T47D (cell line): ENCODE results near the gene CLCN4.

Source experiments
- DNase-seq, 2 experiments: peaks; one replicate each; pipeline versions ENCODE4 v3.0.0 to v3.0.0-alpha.2; 2011 to 2012; ENCODE audit warnings: low read depth in 1 of 2, low spot score in 1 of 2
- JUND ChIP-seq: IDR thresholded peaks from 2 replicates; pipeline ENCODE4 v1.6.1; 2012; ENCODE audit warnings: low read depth
- in situ Hi-C: cut with HindIII; loops from 2 replicates; pipeline ENCODE4 v1.10.0; 2016; ENCODE audit warnings: low sequenced_read_pairs, low pct_unique_long_range_greater_than_20kb

The CLCN4 gene

DNA sequence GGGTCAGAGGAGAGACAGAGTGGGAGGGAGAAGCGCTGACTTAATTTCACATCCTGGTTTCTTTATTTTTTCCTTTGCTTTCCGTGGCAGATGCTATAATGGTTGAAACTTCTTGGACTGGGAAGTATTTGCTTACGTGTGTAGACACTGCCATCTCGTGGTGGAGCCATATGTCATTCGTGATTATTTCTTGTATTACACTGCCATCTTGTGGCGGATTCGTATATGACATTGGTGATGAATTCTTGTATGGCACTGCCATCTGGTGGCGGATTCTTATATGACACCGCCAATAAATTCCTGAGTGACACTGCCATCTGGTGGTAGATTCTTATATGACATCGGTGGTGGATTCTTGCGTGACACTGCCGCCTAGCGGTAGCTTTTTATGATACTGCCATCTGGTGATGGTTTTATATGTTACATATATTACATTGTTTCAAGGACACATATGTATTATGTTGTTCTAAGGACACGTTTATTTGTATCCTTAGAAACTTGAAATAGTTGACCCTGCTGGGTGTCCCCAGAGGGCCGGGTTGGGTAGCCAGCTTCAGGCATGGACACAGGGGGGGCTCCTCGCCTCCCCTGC lies 37.3 kb upstream of the CLCN4 start:
- peak; percentile 49 to 91 for DNase-seq
- TF ChIP-seq JUND = no peak
- in situ Hi-C loops = no loop called here

DNA sequence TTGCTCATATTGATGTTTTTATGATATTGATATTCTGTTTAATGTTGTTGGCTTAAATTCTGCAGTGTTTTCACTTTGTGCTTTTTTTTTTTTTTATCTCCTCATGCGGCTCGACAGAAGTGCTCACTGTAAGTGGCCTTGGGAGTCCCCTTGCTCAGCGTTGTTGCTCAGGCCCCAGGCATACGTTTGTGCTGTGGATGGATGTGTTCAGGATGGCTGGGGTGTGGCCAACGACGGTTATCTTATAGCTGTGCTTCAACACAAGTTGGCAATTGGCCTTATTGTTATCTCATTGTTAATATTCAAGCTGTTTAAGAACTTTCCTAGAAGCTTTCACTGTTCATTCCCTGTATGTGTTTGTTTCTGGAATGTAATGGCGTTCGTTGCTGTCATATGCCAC lies 36.4 kb upstream of the CLCN4 start:
- DNase-seq = no peak
- TF ChIP-seq JUND = no peak
- in situ Hi-C loops = no loop called here

DNA sequence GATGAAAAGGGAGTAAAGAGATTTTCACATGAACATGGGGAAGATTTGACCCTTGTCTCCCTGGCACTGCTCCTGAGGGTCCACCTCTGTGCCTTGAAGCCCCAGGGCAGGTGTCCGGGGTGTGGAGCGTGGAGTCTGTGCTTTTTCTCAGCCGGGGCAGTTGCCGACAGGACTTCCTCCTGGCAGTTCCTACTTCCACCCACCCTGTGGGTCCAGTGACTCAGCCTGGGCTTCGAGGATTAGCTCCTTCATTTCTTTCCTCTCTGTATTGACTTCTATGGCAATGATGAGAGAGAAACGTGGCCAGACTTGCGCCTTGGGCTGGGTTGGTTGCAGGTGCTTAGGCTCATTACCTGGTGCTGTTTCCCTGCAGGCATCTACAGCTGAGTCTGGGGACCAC lies 35.9 kb upstream of the CLCN4 start:
- in situ Hi-C loops = no loop called here
- no peak for TF ChIP-seq JUND
- DNase-seq = no peak

DNA sequence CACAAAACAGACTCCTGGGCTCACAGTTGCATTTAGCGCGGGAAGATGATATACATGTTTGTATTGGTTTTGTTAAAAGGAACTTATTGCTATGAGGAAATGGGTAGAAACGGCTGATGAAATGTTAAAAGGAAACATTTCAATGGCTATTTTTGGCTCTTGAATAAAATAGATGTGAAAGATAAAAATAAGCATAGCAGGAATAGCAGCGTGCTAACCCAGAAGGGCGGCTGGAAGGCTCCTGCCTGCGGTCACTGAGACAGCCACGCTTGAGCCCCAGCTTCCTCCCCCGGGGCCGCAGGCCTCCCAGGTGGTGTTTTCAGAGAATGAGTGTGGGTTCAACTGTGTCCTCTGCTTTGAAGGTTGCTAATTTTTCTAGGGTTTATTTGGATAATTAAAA lies 35.0 kb upstream of the CLCN4 start:
- no peak for DNase-seq
- in situ Hi-C loops = no loop called here

DNA sequence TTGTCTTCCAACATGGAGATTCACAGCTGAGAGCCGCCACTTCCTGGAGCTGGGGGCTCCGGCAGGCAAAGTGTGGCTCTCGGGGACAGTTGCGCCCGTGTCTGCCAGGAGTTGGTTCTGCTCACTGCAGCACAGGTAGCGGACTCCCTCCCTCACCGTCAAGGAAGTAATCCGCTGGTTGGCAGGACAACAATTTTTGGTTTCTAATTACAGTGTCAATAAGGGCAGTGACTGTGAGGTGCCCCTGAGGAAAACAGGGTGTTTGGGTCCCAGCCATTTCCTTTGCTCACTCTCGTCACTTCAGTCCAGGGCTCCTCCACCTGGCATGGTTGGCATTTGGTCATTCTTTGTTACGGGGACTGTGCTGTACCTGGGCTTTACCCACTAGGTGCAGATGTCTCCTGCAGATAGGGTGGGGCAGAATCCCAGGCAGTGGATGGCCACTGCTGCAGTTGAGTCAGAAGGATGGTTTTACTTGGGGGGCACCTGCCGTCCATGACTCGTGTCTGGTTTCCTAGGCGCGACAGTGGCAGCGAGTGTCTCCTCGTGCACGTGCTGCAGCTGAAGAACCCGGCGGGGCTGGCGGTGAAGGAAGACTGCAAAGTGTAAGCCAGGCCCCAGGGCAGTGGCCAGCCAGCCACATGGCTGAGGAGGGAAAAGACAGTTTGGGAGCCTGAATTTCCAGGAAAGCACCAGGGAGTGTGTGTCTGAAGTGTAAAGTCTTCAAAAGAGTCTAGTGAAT lies 32.1 kb upstream of the CLCN4 start:
- DNase-seq = peak in 1 of 2 experiments; percentile 54
- in situ Hi-C loops = no loop called here
- no peak for TF ChIP-seq JUND

More for the DNA sequence above, 35.0 kb upstream of the CLCN4 start:
- TF ChIP-seq JUND = no peak

DNA sequence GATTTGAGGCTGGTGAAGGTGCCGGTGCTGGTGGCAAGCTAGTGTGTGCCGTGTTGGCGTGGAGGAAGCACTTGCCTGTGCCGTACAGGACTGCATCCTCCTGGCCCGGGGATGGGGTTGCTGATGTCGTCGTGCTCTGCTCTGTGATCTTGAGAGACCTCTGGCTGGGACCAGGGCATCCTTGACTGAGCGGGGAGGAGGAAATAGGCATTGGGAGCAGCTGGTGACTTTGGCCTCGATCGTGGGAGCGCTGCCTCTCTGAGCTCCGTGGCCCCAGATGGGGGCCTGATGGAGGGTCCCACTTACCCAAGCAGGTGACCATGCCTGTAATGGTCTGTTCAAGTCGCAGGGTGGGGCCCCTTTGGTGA lies 31.5 kb upstream of the CLCN4 start:
- TF ChIP-seq JUND = no peak
- DNase-seq = no peak
- in situ Hi-C loops = no loop called here

DNA sequence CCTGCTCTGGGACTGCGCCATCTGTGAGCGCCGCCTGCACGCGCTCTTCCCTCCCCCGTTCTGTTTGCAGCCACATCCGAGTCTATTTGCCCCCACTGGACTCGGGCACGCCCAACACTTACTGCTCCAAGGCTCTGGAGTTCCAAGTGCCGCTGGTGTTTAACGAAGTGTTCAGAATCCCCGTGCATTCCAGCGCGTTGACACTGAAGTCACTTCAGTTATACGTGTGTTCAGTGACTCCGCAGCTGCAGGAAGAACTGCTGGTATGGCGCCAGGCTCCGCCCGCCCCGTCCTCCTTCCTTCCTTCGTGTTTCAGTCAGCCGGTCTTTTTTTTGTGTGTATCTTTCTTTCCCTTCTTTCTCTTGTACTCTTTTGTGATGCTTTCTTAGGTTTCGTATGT lies 30.7 kb upstream of the CLCN4 start:
- TF ChIP-seq JUND = no peak
- in situ Hi-C loops = no loop called here
- DNase-seq = no peak

DNA sequence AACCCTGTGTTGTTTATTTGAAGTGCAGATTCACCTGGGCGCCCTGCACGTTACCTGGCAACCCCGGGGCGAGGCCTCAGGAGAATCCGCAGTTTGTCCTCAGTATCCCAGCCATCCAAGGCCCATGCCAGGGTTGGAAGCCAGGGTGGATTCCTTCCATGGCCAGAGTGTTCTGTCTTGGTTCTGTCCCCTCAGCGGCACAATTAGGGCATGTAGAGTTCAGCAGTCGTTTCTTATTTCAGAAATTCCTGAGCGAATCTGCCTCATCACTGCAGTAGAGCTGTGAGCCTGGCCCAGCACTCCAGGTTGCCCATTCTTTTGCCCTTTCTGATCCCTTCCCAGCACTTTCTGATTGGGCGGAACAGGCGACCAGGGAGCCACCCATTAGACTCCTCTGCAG lies 29.9 kb upstream of the CLCN4 start:
- no peak for DNase-seq
- no peak for TF ChIP-seq JUND
- in situ Hi-C loops = no loop called here

DNA sequence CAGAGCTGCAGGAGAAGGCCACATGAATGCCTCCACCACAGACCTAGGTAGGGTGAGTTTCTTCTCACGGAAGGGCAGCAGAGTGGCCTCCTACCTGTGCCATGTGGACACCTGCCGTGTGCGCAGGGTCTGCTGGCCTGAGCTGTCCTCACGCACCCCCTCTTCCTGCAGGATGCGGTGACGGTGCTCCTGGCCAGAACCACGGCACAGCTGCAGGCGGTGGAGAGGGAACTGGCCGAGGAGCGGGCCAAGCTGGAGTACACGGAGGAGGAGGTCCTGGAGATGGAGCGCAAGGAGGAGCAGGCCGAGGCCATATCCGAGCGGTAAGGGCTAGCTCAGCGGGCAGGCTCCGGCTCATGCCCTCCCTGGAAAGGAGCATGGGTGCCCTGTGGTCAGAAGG lies 28.4 kb upstream of the CLCN4 start:
- TF ChIP-seq JUND = no peak
- in situ Hi-C loops = no loop called here
- DNase-seq = no peak

DNA sequence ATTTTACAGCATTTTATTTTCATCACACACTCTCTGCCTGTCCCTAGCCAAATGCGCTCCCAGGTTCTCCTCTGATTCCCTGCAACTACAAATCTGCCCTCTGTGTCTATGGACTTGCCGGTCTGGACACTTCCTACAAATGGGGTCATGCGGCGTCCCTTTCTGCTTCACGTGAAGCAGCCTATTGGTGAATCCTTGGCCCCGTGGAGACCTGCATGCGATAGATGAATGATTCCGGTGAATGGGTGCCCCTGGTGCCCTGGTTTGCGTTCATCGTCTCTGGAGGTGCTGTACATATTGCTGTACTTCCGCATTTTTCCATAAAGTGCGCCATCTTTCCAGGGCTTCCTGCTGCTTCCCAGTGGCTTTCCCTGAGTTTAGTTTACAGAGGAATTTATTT lies 27.5 kb upstream of the CLCN4 start:
- no peak for TF ChIP-seq JUND
- in situ Hi-C loops = no loop called here
- no peak for DNase-seq

DNA sequence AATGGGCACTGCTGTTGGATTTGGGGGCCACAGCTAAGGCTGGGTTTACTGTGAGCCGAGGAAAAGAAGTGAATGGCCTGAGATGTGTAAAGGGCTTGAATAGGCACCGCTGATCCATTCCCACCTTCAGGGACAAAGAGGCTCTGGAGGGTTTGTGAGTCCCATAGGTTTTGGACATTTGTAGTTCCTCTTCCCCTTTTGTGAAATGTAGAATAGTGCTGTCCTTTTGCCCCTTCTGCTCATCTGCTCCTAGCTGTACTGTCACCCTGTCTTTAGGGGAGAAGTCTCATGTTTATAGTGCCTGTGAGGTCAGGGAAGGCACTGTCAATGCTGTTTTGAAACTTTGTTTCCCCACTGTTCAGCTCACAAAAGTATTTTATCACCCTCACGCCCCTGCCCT lies 26.4 kb upstream of the CLCN4 start:
- no peak for TF ChIP-seq JUND
- in situ Hi-C loops = no loop called here
- no peak for DNase-seq

DNA sequence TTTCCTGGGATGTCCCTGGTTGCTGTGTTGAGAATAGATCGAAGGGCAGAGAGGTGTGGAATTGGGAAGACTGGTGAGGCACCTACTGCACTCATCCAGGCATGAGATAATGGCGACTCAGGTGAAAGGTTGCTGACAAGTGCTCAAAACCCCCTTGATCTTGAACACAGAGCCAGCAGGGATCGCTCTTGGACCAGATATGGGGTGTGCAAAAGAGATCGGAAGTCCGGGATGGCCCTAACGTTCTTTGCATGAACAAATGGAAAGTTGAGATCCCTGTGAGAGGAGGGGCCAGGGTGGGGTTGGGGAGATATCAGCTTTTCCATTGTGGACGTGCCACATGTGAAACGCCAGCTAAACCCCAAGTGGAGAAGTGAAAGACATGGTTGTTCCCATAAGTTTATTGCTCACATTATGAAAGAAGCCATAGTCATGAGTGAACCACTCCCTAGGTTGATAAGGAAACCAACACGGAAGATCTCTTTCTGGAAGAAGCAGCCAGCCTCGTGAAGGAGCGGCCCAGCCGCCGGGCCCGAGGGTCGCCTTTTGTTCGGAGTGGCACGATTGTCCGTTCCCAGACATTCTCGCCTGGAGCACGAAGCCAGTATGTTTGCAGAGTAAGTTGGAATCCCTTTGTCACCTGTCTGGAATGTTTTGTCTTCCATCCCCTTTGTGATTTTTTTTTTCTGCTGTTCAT lies 22.6 kb upstream of the CLCN4 start:
- DNase-seq = peak in 1 of 2 experiments; percentile 28
- no peak for TF ChIP-seq JUND
- in situ Hi-C loops = no loop called here

DNA sequence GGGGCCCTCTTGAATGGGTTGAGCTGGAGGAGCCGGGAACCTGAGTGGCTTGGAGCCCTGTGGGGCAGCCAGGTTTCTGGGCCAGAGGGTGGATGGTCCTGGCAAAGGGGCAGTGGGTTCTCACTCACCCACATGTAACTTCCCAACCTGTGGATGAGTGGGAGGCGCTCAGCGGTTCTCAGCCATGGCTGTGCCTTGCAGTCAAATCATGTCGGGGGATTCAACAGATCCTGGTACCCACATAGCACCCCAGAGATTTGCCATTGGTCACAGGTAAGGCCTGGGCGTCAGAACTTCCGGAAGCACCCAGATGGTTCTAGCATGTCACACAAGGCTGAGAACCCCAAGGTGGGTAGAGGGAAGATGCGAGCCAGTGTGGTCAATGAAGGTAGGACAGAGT lies 21.9 kb upstream of the CLCN4 start:
- DNase-seq = no peak
- TF ChIP-seq JUND = no peak
- in situ Hi-C loops = no loop called here
